IMR-90 (cell line): ENCODE results near the gene CHAT. TPM values are rescaled to one million over a fixed set of nuclear protein-coding genes. Genes with fewer than 3 reads are reported as not detected.

Experiments used
- ATAC-seq: fragments of 200-7000 bp; cut with Tn5 transposase; 2 replicates; pipeline ENCODE4 v1.9.1; 2020; ENCODE audit warnings: low read depth, mild to moderate bottlenecking, moderate library complexity
- BruUV-seq: library from RNA; stranded (reverse); fragments of 400-500 nt; replicated peaks from 2 replicates; lab custom pipeline; 2021; lab: Mats Ljungman, UMichigan
- CTCF ChIA-PET: fragments of 300-600 bp; formaldehyde crosslinking; extraction: SDS; loops from one replicate; lab custom pipeline; 2021; ENCODE audit warnings: antibody characterized with exemption; lab: Yijun Ruan, JAX
- POLR2A ChIA-PET: fragments of 300-600 bp; sonication (Branson Sonifier 250); formaldehyde crosslinking; loops from one replicate; lab custom pipeline; 2022; ENCODE audit warnings: antibody characterized with exemption; ENCODE audit not compliant: unreplicated experiment; lab: Charles Lee
- DNase-seq: peaks from one replicate; pipeline ENCODE4 v3.0.0; 2013
- H2AFZ ChIP-seq: replicated peaks from 2 replicates; pipeline ENCODE3; 2013; ENCODE audit warnings: low read length, mild to moderate bottlenecking; ENCODE audit not compliant: poor library complexity
- H2AK5ac ChIP-seq: 2 replicates; pipeline ENCODE4 v1.6.1; 2013; ENCODE audit warnings: low read depth, low read length, inconsistent platforms
- H2AK9ac ChIP-seq: replicated peaks from 2 replicates; pipeline ENCODE3; 2013; ENCODE audit warnings: mild to moderate bottlenecking, low read depth, low read length, moderate library complexity; ENCODE audit not compliant: poor library complexity
- H2BK120ac ChIP-seq: 2 replicates; pipeline ENCODE4 v1.6.1; 2013; ENCODE audit warnings: low read depth, low read length, inconsistent platforms
- H2BK15ac ChIP-seq: 3 replicates; pipeline ENCODE4 v1.6.1; 2013; ENCODE audit warnings: low read depth, low read length, inconsistent platforms
- H2BK20ac ChIP-seq: 2 replicates; pipeline ENCODE4 v1.6.1; 2013; ENCODE audit warnings: low read depth, mild to moderate bottlenecking, inconsistent platforms, low read length, moderate library complexity
- H2BK5ac ChIP-seq: 2 replicates; pipeline ENCODE4 v1.6.1; 2013; ENCODE audit warnings: mild to moderate bottlenecking, low read depth, low read length, inconsistent platforms; ENCODE audit not compliant: poor library complexity, severe bottlenecking
- H3K14ac ChIP-seq: replicated peaks from 2 replicates; pipeline ENCODE4 v1.6.1; 2013; ENCODE audit warnings: low read depth, low read length, inconsistent platforms
- H3K18ac ChIP-seq: 2 replicates; pipeline ENCODE4 v1.6.1; 2013; ENCODE audit warnings: low read depth, low read length, control low read depth
- H3K23ac ChIP-seq: 2 replicates; pipeline ENCODE4 v1.6.1; 2013; ENCODE audit warnings: low read depth, low read length, inconsistent platforms
- H3K27ac ChIP-seq: 2 replicates; pipeline ENCODE4 v1.5.1; 2013; ENCODE audit warnings: mild to moderate bottlenecking, control low read depth, low read length; ENCODE audit not compliant: insufficient read depth
- H3K27me3 ChIP-seq: 2 replicates; pipeline ENCODE4 v1.6.1; 2013; ENCODE audit warnings: low read length; ENCODE audit not compliant: control insufficient read depth, insufficient read depth
- H3K36me3 ChIP-seq: 2 replicates; pipeline ENCODE4 v1.6.1; 2013; ENCODE audit warnings: low read length, mixed read lengths; ENCODE audit not compliant: control insufficient read depth, insufficient read depth
- H3K4ac ChIP-seq: 2 replicates; pipeline ENCODE4 v1.6.1; 2013; ENCODE audit warnings: low read depth, low read length, inconsistent platforms
- H3K4me1 ChIP-seq: 2 replicates; pipeline ENCODE4 v1.6.1; 2013; ENCODE audit warnings: low read length, mixed read lengths; ENCODE audit not compliant: control insufficient read depth, insufficient read depth
- H3K4me2 ChIP-seq: 2 replicates; pipeline ENCODE4 v1.6.1; 2013; ENCODE audit warnings: low read depth, mild to moderate bottlenecking, control low read depth, low read length, moderate library complexity
- H3K4me3 ChIP-seq: 2 replicates; pipeline ENCODE4 v1.5.1; 2013; ENCODE audit warnings: low read depth, mild to moderate bottlenecking, control low read depth, low read length, moderate library complexity; ENCODE audit not compliant: insufficient read depth
- H3K56ac ChIP-seq: 2 replicates; pipeline ENCODE4 v1.6.1; 2013; ENCODE audit warnings: low read length, inconsistent platforms; ENCODE audit not compliant: insufficient read depth; ENCODE audit errors: extremely low read depth
- H3K79me1 ChIP-seq, 2 experiments: 2 replicates each; pipeline ENCODE4 v1.6.1; 2013; ENCODE audit warnings: low read length in 2 of 2, inconsistent platforms in 1 of 2, low read depth in 1 of 2
- H3K9ac ChIP-seq: 2 replicates; pipeline ENCODE4 v1.6.1; 2013; ENCODE audit warnings: low read depth, low read length, control low read depth
- H3K9me1 ChIP-seq: 2 replicates; pipeline ENCODE4 v1.6.1; 2013; ENCODE audit warnings: low read length, inconsistent platforms; ENCODE audit not compliant: insufficient read depth
- H3K9me3 ChIP-seq: 2 replicates; pipeline ENCODE4 v1.6.1; 2013; ENCODE audit warnings: low read length; ENCODE audit not compliant: control insufficient read depth, insufficient read depth
- H4K20me1 ChIP-seq: 2 replicates; pipeline ENCODE4 v1.6.1; 2013; ENCODE audit warnings: low read length, inconsistent platforms; ENCODE audit not compliant: insufficient read depth
- H4K5ac ChIP-seq: 2 replicates; pipeline ENCODE4 v1.6.1; 2013; ENCODE audit warnings: mild to moderate bottlenecking, low read depth, low read length, control low read depth
- H4K8ac ChIP-seq, 2 experiments: 2 replicates each; pipeline ENCODE4 v1.6.1; 2013; ENCODE audit warnings: low read depth in 2 of 2, low read length in 2 of 2, control low read depth in 1 of 2, inconsistent platforms in 1 of 2
- H4K91ac ChIP-seq: 2 replicates; pipeline ENCODE4 v1.6.1; 2013; ENCODE audit warnings: low read depth, low read length, inconsistent platforms; ENCODE audit not compliant: insufficient read depth
- CEBPB ChIP-seq: IDR thresholded peaks from 2 replicates; pipeline ENCODE4 v1.6.1; 2012; ENCODE audit warnings: low read depth, low read length, improper control_type of control experiment
- MAZ ChIP-seq: IDR thresholded peaks from 2 replicates; pipeline ENCODE4 v1.6.1; 2012; ENCODE audit warnings: low read depth, mild to moderate bottlenecking, low read length, improper control_type of control experiment, moderate library complexity, borderline replicate concordance
- USF2 ChIP-seq: fragments of 150-350 bp; IDR thresholded peaks from 2 replicates; pipeline ENCODE4 v1.6.1; 2017; ENCODE audit warnings: mild to moderate bottlenecking, antibody characterized with exemption, low read length, low read depth
- WGBS, 2 experiments: methylation state at CpG; one replicate each; pipeline versions ENCODE4 v1.1.5 to v1.1.7; 2013; ENCODE audit warnings: missing lambda C conversion rate in 2 of 2; ENCODE audit not compliant: insufficient read length in 1 of 2; ENCODE audit errors: extremely low coverage in 2 of 2; 5-methylcytosine and 5-hydroxymethylcytosine counted together
- dilution Hi-C: fragments of 300-500 bp; cut with HindIII; formaldehyde crosslinking; loops from one replicate; pipeline ENCODE4 v1.14.3; 2018; ENCODE audit warnings: low sequenced_read_pairs; ENCODE audit not compliant: unreplicated experiment
- in situ Hi-C: fragments of 300-500 bp; cut with MboI; formaldehyde crosslinking; loops from 3 replicates; pipeline ENCODE4 v1.14.3; 2019; ENCODE audit warnings: low sequenced_read_pairs, inconsistent platforms, mixed read lengths
- intact Hi-C: fragments of 100-400 bp; cut with micrococcal nuclease; formaldehyde crosslinking; loops from 2 replicates; pipeline ENCODE4 v1.10.0; 2022
- polyA plus RNA-seq, 3 experiments: library from polyadenylated mRNA; depleted of rRNA; stranded (reverse); fragments of >200 nt; gene quantifications; 2 replicates each; pipeline ENCODE4 v1.2.3, GENCODE V29; 2012; ENCODE audit warnings: low replicate concordance in 1 of 3
- total RNA-seq: library from RNA; depleted of rRNA; stranded (reverse); fragments of >200 nt; gene quantifications from 2 replicates; pipeline ENCODE4 v1.2.3, GENCODE V29; 2012

The CHAT gene
- total and polyA plus RNA-seq, 2 of the 4 experiments (the other 2 are of a cell fraction), result not detected

- H3K4me1 ChIP-seq, result no peaks in the 10 kb centered on the region
- in situ Hi-C loops (no loop called here), intact Hi-C loops (no loop called here), dilution Hi-C loops (no loop called here)
- no peak overlapping the region for H3K9ac ChIP-seq
- no peak overlapping the region for H3K18ac ChIP-seq
- no TSS peak for BruUV-seq
- no peaks in the 10 kb centered on the region; the same call in 1 of the 2 replicates for H3K9me1 ChIP-seq
- no CpG with 5 or more reads among the region's 9 CpGs for WGBS, 2 experiments
- no peak overlapping the region for H3K56ac ChIP-seq
- no peak for TF ChIP-seq MAZ
- no peak for TF ChIP-seq USF2
- TF ChIP-seq CEBPB, result no peak
- DNase-seq, result no peak
- ChIA-PET CTCF (no interaction called here), POLR2A (no interaction called here)
- no peak overlapping the region for H2AK5ac ChIP-seq
- no peak overlapping the region; a peak in 1 of 4 replicates for H4K8ac ChIP-seq
- no peak overlapping the region for H2BK20ac ChIP-seq
- H3K79me1 ChIP-seq, result no peaks in the 10 kb centered on the region
- H3K27ac ChIP-seq, result no peak overlapping the region
- no peak for ATAC-seq
- H2AK9ac ChIP-seq, result no peak overlapping the region
- peak overlapping the region; percentile 68 for H2AFZ ChIP-seq
- no peaks in the 10 kb centered on the region for H4K20me1 ChIP-seq
- H3K9me3 ChIP-seq, result peaks cover 5% of the 10 kb centered on the region
- peak overlapping the region; percentile 61; the same call in 1 of the 2 replicates for H3K4me2 ChIP-seq
- H2BK15ac ChIP-seq, result no peak overlapping the region
- no peak overlapping the region for H3K14ac ChIP-seq
- H4K5ac ChIP-seq, result no peak overlapping the region
- H3K4me3 ChIP-seq, result no peak overlapping the region
- H2BK120ac ChIP-seq, result no peak overlapping the region
- H2BK5ac ChIP-seq, result no peak overlapping the region
- no peak overlapping the region for H3K4ac ChIP-seq
- peaks cover 2% of the 10 kb centered on the region for H3K27me3 ChIP-seq
- H4K91ac ChIP-seq, result no peak overlapping the region
- no peak overlapping the region for H3K23ac ChIP-seq
- no peaks in the 10 kb centered on the region for H3K36me3 ChIP-seq
Observed at GRCh38 chr10:49572594-49573114, 41.2 kb upstream of the CHAT start.
